ENCODE measurements around the gene COX7B. TPM values are rescaled to one million over a fixed set of nuclear protein-coding genes. Genes with fewer than 3 reads are reported as not detected.
A peak's percentile ranks its signal among the peaks of the same experiment; 100 is the strongest.
"Not testable (repeated sequence)": the region's sequence is repeated elsewhere in the genome, so short reads cannot be mapped to it uniquely, and the experiment has no call there.

The COX7B gene, protein sequence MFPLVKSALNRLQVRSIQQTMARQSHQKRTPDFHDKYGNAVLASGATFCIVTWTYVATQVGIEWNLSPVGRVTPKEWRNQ
- 413 TPM for total RNA-seq (2013)
- polyA plus RNA-seq (100 to 1,000 TPM; 444 to 560 (median 526) TPM), polyA minus RNA-seq (132 and 190 TPM in 2 replicates), total RNA-seq (25.1 to 82.9 (median 66.5) reads per million in 11 experiments)

DNA sequence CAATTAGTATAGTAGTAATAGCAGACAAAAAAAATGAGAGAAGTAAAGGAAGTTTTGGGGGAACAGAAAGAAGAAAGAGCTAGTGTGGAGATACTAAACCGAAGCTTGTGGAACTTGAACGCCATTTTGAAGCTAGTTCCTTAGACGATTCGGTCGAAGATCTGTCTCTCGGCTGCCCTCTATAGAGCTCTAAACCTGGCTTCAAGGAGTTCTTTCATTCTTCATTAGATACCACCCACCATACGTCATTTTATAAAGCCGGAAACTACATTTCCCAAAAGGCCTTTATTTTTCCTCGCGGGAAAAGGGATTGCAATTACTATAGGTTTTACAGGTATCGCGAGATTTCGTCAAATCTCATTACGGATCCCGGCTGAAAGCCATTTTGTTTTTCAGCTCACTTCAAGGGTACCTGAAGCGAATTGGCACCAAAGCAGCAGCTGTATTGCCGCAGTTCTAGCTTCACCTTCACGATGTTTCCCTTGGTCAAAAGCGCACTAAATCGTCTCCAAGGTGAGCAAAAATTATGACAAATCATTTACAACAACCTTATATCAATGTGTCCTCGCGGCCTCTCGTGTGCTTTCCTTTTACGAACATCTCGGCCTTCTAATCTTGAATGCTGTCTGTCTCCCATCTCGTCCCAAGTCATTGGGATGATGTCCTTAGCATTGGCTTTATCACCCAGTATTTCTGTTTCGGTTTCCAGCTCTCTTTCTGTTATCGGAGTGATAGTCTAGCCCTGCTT lies at the start of gene COX7B:
Gene COX7B (plus strand): TSS at position 388 of the 748 bp plus-strand sequence. CDS start 86 bp downstream, at position 474.
- H3K4me3 ChIP-seq (replicated peaks in 1 of 3; ENCODE audit: low read depth in 2 of 3, low read length in 3 of 3), result peak within 1 kb of the TSS; percentile 83 to 98 (median 85)
- DNase-seq, result peak; percentile 89 to 94 (median 93)
- no peaks in the 10 kb centered on the region for H4K20me1 ChIP-seq (ENCODE audit: insufficient read depth, low read length)
- H3K9me3 ChIP-seq (replicated peaks in 1 of 2; ENCODE audit: control insufficient read depth in 1 of 2, insufficient read depth in 1 of 2, low read length in 2 of 2), result no peaks in the 10 kb centered on the region
- peaks cover 47% of the 10 kb centered on the region for H3K79me2 ChIP-seq (ENCODE audit: insufficient read depth, low read length)
- TF ChIP-seq, protein P1, sequence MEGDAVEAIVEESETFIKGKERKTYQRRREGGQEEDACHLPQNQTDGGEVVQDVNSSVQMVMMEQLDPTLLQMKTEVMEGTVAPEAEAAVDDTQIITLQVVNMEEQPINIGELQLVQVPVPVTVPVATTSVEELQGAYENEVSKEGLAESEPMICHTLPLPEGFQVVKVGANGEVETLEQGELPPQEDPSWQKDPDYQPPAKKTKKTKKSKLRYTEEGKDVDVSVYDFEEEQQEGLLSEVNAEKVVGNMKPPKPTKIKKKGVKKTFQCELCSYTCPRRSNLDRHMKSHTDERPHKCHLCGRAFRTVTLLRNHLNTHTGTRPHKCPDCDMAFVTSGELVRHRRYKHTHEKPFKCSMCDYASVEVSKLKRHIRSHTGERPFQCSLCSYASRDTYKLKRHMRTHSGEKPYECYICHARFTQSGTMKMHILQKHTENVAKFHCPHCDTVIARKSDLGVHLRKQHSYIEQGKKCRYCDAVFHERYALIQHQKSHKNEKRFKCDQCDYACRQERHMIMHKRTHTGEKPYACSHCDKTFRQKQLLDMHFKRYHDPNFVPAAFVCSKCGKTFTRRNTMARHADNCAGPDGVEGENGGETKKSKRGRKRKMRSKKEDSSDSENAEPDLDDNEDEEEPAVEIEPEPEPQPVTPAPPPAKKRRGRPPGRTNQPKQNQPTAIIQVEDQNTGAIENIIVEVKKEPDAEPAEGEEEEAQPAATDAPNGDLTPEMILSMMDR (IDR thresholded peaks at IDR 0.05), result peak; percentile 21
- Mint-ChIP-seq H3K27me3 (ENCODE audit: low read depth in 3 of 3) (peaks cover 0 to 6% (median 0%) of the 10 kb centered on the region in 3 donors), H3K4me1 (peaks cover 6% of the 10 kb centered on the region), H3K4me3 (peak within 1 kb of the TSS; percentile 86 to 94), H3K9me3 (peaks cover 0 to 11% (median 2%) of the 10 kb centered on the region in 7 donors), H3K27ac (peak within 1 kb of the TSS; percentile 93 to 98 (median 96)), H3K36me3 (peaks cover 15 to 22% of the 10 kb centered on the region in 2 donors)
- H3K4me2 ChIP-seq (replicated peaks; ENCODE audit: extremely low read depth, low read length, poor library complexity, severe bottlenecking), result peak within 1 kb of the TSS; percentile 64
- intact Hi-C loops (cut with micrococcal nuclease), result loop anchor here in 1 of 2 donors (5.0 kb wide), 2 partner anchors 112 to 208 kb away; partner anchors contain the start of gene ATRX
- H3K27ac ChIP-seq (ENCODE audit: low read depth in 1 of 2, low read length in 2 of 2), result peak within 1 kb of the TSS; percentile 84 to 89
- 0% methylated on average over 19 of the region's 28 CpGs for WGBS (ENCODE audit: insufficient coverage)
- peak within 1 kb of the TSS; percentile 67 for H3K9ac ChIP-seq (ENCODE audit: insufficient read depth, low read length, poor library complexity, severe bottlenecking)
- H2AFZ ChIP-seq (ENCODE audit: insufficient read depth, low read depth, low read length, poor library complexity, severe bottlenecking), result peak within 1 kb of the TSS; percentile 46
- peaks cover 14 to 24% of the 10 kb centered on the region in 2 donors for H3K36me3 ChIP-seq (replicated peaks in 1 of 2; ENCODE audit: control insufficient read depth in 1 of 2, insufficient read depth in 2 of 2, low read length in 2 of 2)
- H3K27me3 ChIP-seq (ENCODE audit: control insufficient read depth in 2 of 2, insufficient read depth in 2 of 2, low read length in 2 of 2), result no peaks in the 10 kb centered on the region
- H3K4me1 ChIP-seq (ENCODE audit: control insufficient read depth in 1 of 2, insufficient read depth in 2 of 2, low read length in 2 of 2), result peaks cover 6 to 8% of the 10 kb centered on the region in 2 donors

DNA sequence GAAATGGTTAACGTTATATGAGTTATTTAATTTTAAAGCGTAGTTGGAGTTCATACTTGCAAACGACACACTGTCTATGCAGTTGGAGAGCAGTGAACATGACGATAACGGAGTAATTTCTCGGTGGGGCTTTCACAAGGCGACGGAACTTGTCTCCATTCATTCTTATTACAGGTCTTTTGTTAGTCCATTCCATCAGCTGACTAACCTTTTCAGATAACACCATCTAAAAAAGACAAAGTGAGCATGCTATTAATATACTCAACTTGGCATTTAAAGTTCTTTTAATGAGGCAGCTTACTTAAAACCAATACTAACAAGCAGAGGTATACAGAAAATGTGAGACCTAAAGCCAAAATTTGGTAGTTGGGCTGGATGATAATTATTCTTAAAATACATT lies 23.9 kb upstream of the COX7B start:
- TF ChIP-seq, protein P1 (IDR thresholded peaks at IDR 0.05), result no peak
- no peak for DNase-seq
- H3K9me3 Mint-ChIP-seq, result no peaks in the 10 kb centered on the region
- Histone ChIP-seq H3K4me1 (ENCODE audit: control insufficient read depth in 1 of 2, insufficient read depth in 2 of 2, low read length in 2 of 2) (no peaks in the 10 kb centered on the region), H3K36me3 (replicated peaks in 1 of 2; ENCODE audit: control insufficient read depth in 1 of 2, insufficient read depth in 2 of 2, low read length in 2 of 2) (peaks cover 12 to 25% of the 10 kb centered on the region in 2 donors), H4K20me1 (ENCODE audit: insufficient read depth, low read length) (no peaks in the 10 kb centered on the region), H3K9me3 (replicated peaks in 1 of 2; ENCODE audit: control insufficient read depth in 1 of 2, insufficient read depth in 1 of 2, low read length in 2 of 2) (no peaks in the 10 kb centered on the region), H3K9ac (ENCODE audit: insufficient read depth, low read length, poor library complexity, severe bottlenecking) (no peak overlapping the region), H2AFZ (ENCODE audit: insufficient read depth, low read depth, low read length, poor library complexity, severe bottlenecking) (no peak overlapping the region), H3K4me2 (replicated peaks; ENCODE audit: extremely low read depth, low read length, poor library complexity, severe bottlenecking) (no peak overlapping the region), H3K27me3 (ENCODE audit: control insufficient read depth in 2 of 2, insufficient read depth in 2 of 2, low read length in 2 of 2) (no peaks in the 10 kb centered on the region), H3K27ac (ENCODE audit: low read depth in 1 of 2, low read length in 2 of 2) (no peak overlapping the region), H3K4me3 (replicated peaks in 1 of 3; ENCODE audit: low read depth in 2 of 3, low read length in 3 of 3) (no peak overlapping the region), H3K79me2 (ENCODE audit: insufficient read depth, low read length) (no peaks in the 10 kb centered on the region)
- no peak overlapping the region for H3K4me3 Mint-ChIP-seq
- no peak overlapping the region for H3K27ac Mint-ChIP-seq
- H3K36me3 Mint-ChIP-seq, result peaks cover 19 to 27% of the 10 kb centered on the region in 2 donors
- H3K4me1 Mint-ChIP-seq, result no peaks in the 10 kb centered on the region
- no peaks in the 10 kb centered on the region for H3K27me3 Mint-ChIP-seq (ENCODE audit: low read depth in 3 of 3)
- WGBS (ENCODE audit: insufficient coverage), result no CpG with 5 or more reads among the region's 8 CpGs
- intact Hi-C loops (cut with micrococcal nuclease), result no loop called here

DNA sequence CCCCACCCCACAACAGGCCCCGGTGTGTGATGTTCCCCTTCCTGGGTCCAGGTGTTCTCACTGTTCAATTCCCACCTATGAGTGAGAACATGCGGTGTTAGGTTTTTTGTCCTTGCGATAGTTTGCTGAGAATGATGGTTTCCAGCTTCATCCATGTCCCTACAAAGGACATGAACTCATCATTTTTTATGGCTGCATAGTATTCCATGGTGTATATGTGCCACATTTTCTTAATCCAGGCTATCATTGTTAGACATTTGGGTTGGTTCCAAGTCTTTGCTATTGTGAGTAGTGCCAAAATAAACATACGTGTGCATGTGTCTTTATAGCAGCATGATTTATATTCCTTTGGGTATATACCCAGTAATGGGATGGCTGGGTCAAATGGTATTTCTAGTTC lies 17.9 kb upstream of the COX7B start:
- H3K4me1 Mint-ChIP-seq; H4K20me1 ChIP-seq (ENCODE audit: insufficient read depth, low read length); H3K4me1 ChIP-seq (ENCODE audit: control insufficient read depth in 1 of 2, insufficient read depth in 2 of 2, low read length in 2 of 2); H3K9ac ChIP-seq (ENCODE audit: insufficient read depth, low read length, poor library complexity, severe bottlenecking); H3K9me3 ChIP-seq (replicated peaks in 1 of 2; ENCODE audit: control insufficient read depth in 1 of 2, insufficient read depth in 1 of 2, low read length in 2 of 2); H3K27ac ChIP-seq (ENCODE audit: low read depth in 1 of 2, low read length in 2 of 2); DNase-seq; H3K27me3 ChIP-seq (ENCODE audit: control insufficient read depth in 2 of 2, insufficient read depth in 2 of 2, low read length in 2 of 2); H3K4me3 Mint-ChIP-seq; H3K4me3 ChIP-seq (replicated peaks in 1 of 3; ENCODE audit: low read depth in 2 of 3, low read length in 3 of 3); H3K27me3 Mint-ChIP-seq (ENCODE audit: low read depth in 3 of 3); H3K9me3 Mint-ChIP-seq; intact Hi-C loops (cut with micrococcal nuclease); H2AFZ ChIP-seq (ENCODE audit: insufficient read depth, low read depth, low read length, poor library complexity, severe bottlenecking); H3K27ac Mint-ChIP-seq; H3K36me3 ChIP-seq (replicated peaks in 1 of 2; ENCODE audit: control insufficient read depth in 1 of 2, insufficient read depth in 2 of 2, low read length in 2 of 2); H3K4me2 ChIP-seq (replicated peaks; ENCODE audit: extremely low read depth, low read length, poor library complexity, severe bottlenecking): not testable (repeated sequence)
- peaks cover under 1 to 12% of the 10 kb centered on the region in 2 donors for H3K36me3 Mint-ChIP-seq
- H3K79me2 ChIP-seq (ENCODE audit: insufficient read depth, low read length), result peaks cover 24% of the 10 kb centered on the region
- WGBS (ENCODE audit: insufficient coverage), result no CpG with 5 or more reads among the region's 4 CpGs
